M059J (cell line): ENCODE measurements around the gene PPM1N. TPM values are rescaled to one million over a fixed set of nuclear protein-coding genes. Genes with fewer than 3 reads are reported as not detected.

Experiments used
- DNase-seq: peaks from one replicate; pipeline ENCODE4 v3.0.0-alpha.2; 2012; ENCODE audit warnings: low read depth
- total RNA-seq: library from RNA; depleted of rRNA; stranded (reverse); fragments of >200 nt; shearing (Covaris generic); gene quantifications from 2 replicates; pipeline ENCODE4 v1.2.3, GENCODE V29; 2014

Gene PPM1N
- total RNA-seq, 1 experiment from 2014 or later = 0.64 TPM

- DNase-seq = no peak
Observed at GRCh38 chr19:45488708-45489107, 9.5 kb upstream of the PPM1N start.

- DNase-seq = no peak
Observed at GRCh38 chr19:45489216-45489855, 8.9 kb upstream of the PPM1N start.

GRCh38 chr19:45492137-45492626 lies 6.1 kb upstream of the PPM1N start:
- no peak for DNase-seq

- DNase-seq = no peak
Observed at GRCh38 chr19:45492627-45493470, 5.4 kb upstream of the PPM1N start.

- no peak for DNase-seq
Observed at GRCh38 chr19:45494261-45494916, 3.9 kb upstream of the PPM1N start.

GRCh38 chr19:45495178-45495577 lies 3.1 kb upstream of the PPM1N start:
- no peak for DNase-seq

- no peak for DNase-seq
Observed at GRCh38 chr19:45496349-45496953, 1.8 kb upstream of the PPM1N start.

GRCh38 chr19:45497791-45498190 lies 452 bp upstream of the PPM1N start:
- no peak for DNase-seq

- DNase-seq = peak; percentile 56
Observed at GRCh38 chr19:45499196-45500180, 1.2 kb downstream of the PPM1N start.

- DNase-seq = no peak
Observed at GRCh38 chr19:45500918-45501729, 2.9 kb downstream of the PPM1N start.

GRCh38 chr19:45501730-45502014 lies 3.4 kb downstream of the PPM1N start:
- no peak for DNase-seq

GRCh38 chr19:45502111-45502510 lies 3.9 kb downstream of the PPM1N start:
- no peak for DNase-seq

- no peak for DNase-seq
Observed at GRCh38 chr19:45503909-45504308, 5.7 kb downstream of the PPM1N start.

- peak; percentile 55 for DNase-seq
Observed at GRCh38 chr19:45505151-45505995, 7.1 kb downstream of the PPM1N start.

- no peak for DNase-seq
Observed at GRCh38 chr19:45505996-45506245, 7.7 kb downstream of the PPM1N start.

GRCh38 chr19:45506246-45506988 lies 8.2 kb downstream of the PPM1N start:
- DNase-seq = peak; percentile 93

GRCh38 chr19:45506989-45507871 lies 9.0 kb downstream of the PPM1N start, which contains the start of gene VASP:
Gene VASP (plus strand): TSS chr19:45507479. CDS start chr19:45507772, 293 bp downstream.
- peak; percentile 91 for DNase-seq
